MG63 (cell line): Measurements from ENCODE around the gene MBD6. TPM values are rescaled to one million over a fixed set of nuclear protein-coding genes. Genes with fewer than 3 reads are reported as not detected.
"Not testable (repeated sequence)": the region's sequence is repeated elsewhere in the genome, so short reads cannot be mapped to it uniquely, and the experiment has no call there.

Experiments used
- DNase-seq: peaks from one replicate; pipeline ENCODE4 v3.0.0-alpha.2; 2020
- H3K27me3 ChIP-seq: fragments of 250-450 bp; sonication (Bioruptor Pico); 2 replicates; pipeline ENCODE4 v1.5.1; 2020; ENCODE audit warnings: mild to moderate bottlenecking, moderate library complexity
- H3K36me3 ChIP-seq: fragments of 250-450 bp; sonication (Bioruptor Pico); 2 replicates; pipeline ENCODE4 v1.5.1; 2020; ENCODE audit warnings: mild to moderate bottlenecking, moderate library complexity
- H3K4me3 ChIP-seq: fragments of 250-450 bp; sonication (Bioruptor Pico); 2 replicates; pipeline ENCODE4 v1.5.1; 2020; ENCODE audit warnings: mild to moderate bottlenecking, moderate library complexity
- H3K9me3 ChIP-seq: fragments of 250-450 bp; sonication (Bioruptor Pico); 2 replicates; pipeline ENCODE4 v1.5.1; 2020; ENCODE audit warnings: mild to moderate bottlenecking, moderate library complexity
- total RNA-seq: library from RNA; depleted of rRNA; stranded (reverse); fragments of >200 nt; shearing (Covaris generic); gene quantifications from 2 replicates; pipeline ENCODE4 v1.2.3, GENCODE V29; 2014; ENCODE audit warnings: low replicate concordance; rRNA removed

The MBD6 gene
- total RNA-seq, 1 experiment from 2014 or later, result 3.0 TPM

- H3K36me3 ChIP-seq, H3K4me3 ChIP-seq, DNase-seq, H3K27me3 ChIP-seq, H3K9me3 ChIP-seq: not testable (repeated sequence)
Measured at GRCh38 chr12:57570438-57570837, 47.8 kb downstream of the MBD6 start.

DNA sequence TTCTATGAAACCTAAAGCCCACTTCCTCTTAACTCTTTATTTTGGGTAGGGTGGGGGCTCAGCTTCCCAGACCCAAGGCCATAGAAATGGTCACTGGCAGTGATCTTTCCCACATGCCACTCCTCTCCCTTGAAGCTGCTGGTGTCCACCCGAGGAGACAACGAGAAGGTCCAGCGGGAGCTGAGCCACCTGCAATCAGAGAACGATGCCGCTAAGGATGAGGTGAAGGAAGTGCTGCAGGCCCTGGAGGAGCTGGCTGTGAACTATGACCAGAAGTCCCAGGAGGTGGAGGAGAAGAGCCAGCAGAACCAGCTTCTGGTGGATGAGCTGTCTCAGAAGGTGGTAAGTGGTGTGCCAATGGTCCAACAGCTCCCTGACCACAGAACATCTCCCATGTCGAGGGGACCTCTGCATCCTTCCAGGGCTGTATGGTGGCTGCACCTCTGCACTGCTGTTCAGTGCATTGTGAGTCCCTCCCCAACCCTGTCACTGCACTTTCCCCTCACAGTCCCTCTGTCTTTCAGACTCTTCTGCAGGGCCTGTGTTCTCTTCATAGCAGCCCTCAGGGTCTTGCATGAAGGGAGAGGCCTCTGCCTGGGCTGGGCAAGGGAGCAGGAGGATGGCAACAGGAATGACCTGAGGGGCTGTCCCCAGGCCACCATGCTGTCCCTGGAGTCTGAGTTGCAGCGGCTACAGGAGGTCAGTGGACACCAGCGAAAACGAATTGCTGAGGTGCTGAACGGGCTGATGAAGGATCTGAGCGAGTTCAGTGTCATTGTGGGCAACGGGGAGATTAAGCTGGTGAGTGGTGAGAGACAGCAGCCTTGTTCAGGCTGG is 49.5 kb downstream of the MBD6 start:
- Histone ChIP-seq H3K4me3 (no peak overlapping the region), H3K27me3 (no peaks in the 10 kb centered on the region), H3K36me3 (no peaks in the 10 kb centered on the region), H3K9me3 (no peaks in the 10 kb centered on the region)
- no peak for DNase-seq

DNA sequence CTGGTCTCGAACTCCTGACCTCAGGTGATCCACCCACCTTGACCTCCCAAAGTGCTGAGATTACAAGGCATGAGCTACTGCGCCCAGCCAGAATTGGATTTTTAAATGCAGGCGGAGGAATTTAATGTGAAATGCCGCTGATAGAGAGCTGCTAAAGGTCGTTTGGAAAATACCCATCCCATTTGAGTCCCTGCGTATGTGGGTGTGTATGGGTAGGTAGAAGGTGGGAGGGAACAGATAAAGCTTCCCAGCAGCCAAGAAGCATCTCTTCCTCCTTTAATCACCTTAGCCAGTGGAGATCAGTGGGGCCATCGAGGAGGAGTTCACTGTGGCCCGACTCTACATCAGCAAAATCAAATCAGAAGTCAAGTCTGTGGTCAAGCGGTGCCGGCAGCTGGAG is 52.2 kb downstream of the MBD6 start:
- no peaks in the 10 kb centered on the region for H3K27me3 ChIP-seq
- no peaks in the 10 kb centered on the region for H3K36me3 ChIP-seq
- H3K9me3 ChIP-seq, result no peaks in the 10 kb centered on the region
- no peak for DNase-seq
- H3K4me3 ChIP-seq, result no peak overlapping the region

DNA sequence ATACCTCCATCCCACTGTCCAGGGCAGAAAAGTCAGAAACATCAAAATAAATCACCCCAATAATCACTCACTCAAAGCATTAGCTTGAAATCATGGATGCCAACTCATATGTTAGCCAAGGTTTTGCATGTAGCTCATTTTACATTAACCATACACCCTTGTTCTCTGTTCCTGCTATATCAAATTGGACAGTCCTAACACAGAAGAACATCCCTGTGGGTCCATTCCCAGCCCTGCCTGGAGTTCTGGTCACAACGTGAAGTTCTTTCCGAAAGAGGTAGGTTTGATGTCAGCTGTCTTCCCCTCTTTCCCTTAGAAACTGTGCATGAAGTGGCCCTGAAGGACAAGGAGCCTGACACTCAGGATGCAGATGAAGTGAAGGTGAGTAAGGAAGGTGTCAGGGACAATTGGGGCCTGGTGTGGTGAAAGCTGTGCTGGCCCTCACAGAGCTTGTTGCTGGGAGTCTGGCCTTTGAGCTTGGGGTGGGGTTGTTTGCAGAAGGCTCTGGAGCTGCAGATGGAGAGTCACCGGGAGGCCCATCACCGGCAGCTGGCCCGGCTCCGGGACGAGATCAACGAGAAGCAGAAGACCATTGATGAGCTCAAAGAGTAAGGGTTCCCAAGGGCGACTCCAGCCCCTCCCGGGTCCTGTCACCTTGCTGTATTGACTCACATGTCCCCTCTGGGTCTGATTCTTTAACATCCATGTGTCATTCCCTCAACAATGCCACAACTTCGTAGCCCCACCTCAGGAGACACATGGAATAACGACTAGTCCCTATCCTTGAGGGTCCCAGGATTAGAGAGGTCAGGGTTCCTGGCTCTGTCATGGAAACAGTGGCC is 53.4 kb downstream of the MBD6 start:
- H3K27me3 ChIP-seq, result no peaks in the 10 kb centered on the region
- no peaks in the 10 kb centered on the region for H3K36me3 ChIP-seq
- H3K4me3 ChIP-seq, result no peak overlapping the region
- DNase-seq, result no peak
- no peaks in the 10 kb centered on the region for H3K9me3 ChIP-seq

- Histone ChIP-seq H3K9me3 (no peaks in the 10 kb centered on the region), H3K36me3 (no peaks in the 10 kb centered on the region), H3K4me3 (no peak overlapping the region), H3K27me3 (no peaks in the 10 kb centered on the region)
- no peak for DNase-seq
Measured at GRCh38 chr12:57576613-57577160, 54.1 kb downstream of the MBD6 start.

GRCh38 chr12:57577981-57578758 is 55.5 kb downstream of the MBD6 start:
- Histone ChIP-seq H3K27me3 (0 out of 2 replicates have a peak, but pooled peaks cover 3% of the 10 kb centered on the region), H3K4me3 (no peak overlapping the region), H3K36me3 (no peaks in the 10 kb centered on the region), H3K9me3 (no peaks in the 10 kb centered on the region)
- DNase-seq, result no peak

GRCh38 chr12:57579011-57579410 is 56.4 kb downstream of the MBD6 start:
- no peak for DNase-seq
- no peaks in the 10 kb centered on the region for H3K9me3 ChIP-seq
- H3K4me3 ChIP-seq, result no peak overlapping the region
- H3K27me3 ChIP-seq, result 0 out of 2 replicates have a peak, but pooled peaks cover 3% of the 10 kb centered on the region
- no peaks in the 10 kb centered on the region for H3K36me3 ChIP-seq

Other genes starting within 250 kb of the MBD6 start
- 8.2 and 8.7 TPM in 2 replicates for gene R3HDM2, start 91.8 kb upstream of the MBD6 start, total RNA-seq
- gene INHBC, start 88.0 kb upstream of the MBD6 start, total RNA-seq, result not detected in 2 replicates
- gene INHBE, start 67.5 kb upstream of the MBD6 start, total RNA-seq, result 3.5 and 7.4 TPM in 2 replicates
- gene GLI1, start 63.0 kb upstream of the MBD6 start, total RNA-seq, result 0.03 TPM in 1 of 2 replicates, not detected in the other
- not detected in 2 replicates for gene ARHGAP9, start 43.0 kb upstream of the MBD6 start, total RNA-seq
- 245 and 285 TPM in 2 replicates for gene MARS1, start 34.8 kb upstream of the MBD6 start, total RNA-seq
- gene DDIT3, start 2.3 kb upstream of the MBD6 start, total RNA-seq, result 9.9 and 17.1 TPM in 2 replicates
- gene DCTN2, start 24.4 kb downstream of the MBD6 start, total RNA-seq, result 158 and 249 TPM in 2 replicates
- gene KIF5A, start 27.2 kb downstream of the MBD6 start, total RNA-seq, result not detected in 2 replicates
- gene PIP4K2C, start 68.4 kb downstream of the MBD6 start, total RNA-seq, result 16.3 and 98.3 TPM in 2 replicates
- gene DTX3, start 82.0 kb downstream of the MBD6 start, total RNA-seq, result 0.20 and 0.52 TPM in 2 replicates
- 17.0 and 17.4 TPM in 2 replicates for gene ARHGEF25, start 88.6 kb downstream of the MBD6 start, total RNA-seq
- gene B4GALNT1, start 110.4 kb downstream of the MBD6 start, total RNA-seq, result 8.9 and 13.9 TPM in 2 replicates
- gene OS9, start 171.3 kb downstream of the MBD6 start, total RNA-seq, result 139 and 347 TPM in 2 replicates
- not detected in 2 replicates for gene AGAP2, start 215.9 kb downstream of the MBD6 start, total RNA-seq
- gene TSPAN31, start 222.2 kb downstream of the MBD6 start, total RNA-seq, result 21.2 and 24.3 TPM in 2 replicates
- gene CDK4, start 229.5 kb downstream of the MBD6 start, total RNA-seq, result 457 and 516 TPM in 2 replicates
- gene MARCHF9, start 232.3 kb downstream of the MBD6 start, total RNA-seq, result 2.4 and 4.9 TPM in 2 replicates
- not detected in 2 replicates for gene CYP27B1, start 244.3 kb downstream of the MBD6 start, total RNA-seq
- 10.0 and 33.6 TPM in 2 replicates for gene METTL1, start 249.3 kb downstream of the MBD6 start, total RNA-seq
- 4.2 and 20.9 TPM in 2 replicates for gene EEF1AKMT3, start 249.8 kb downstream of the MBD6 start, total RNA-seq